Placental epithelial cell (primary cell): ENCODE results near the gene HOTAIR. TPM values are rescaled to one million over a fixed set of nuclear protein-coding genes. Genes with fewer than 3 reads are reported as not detected.

Experiments used
- small RNA-seq: library from RNA; depleted of rRNA; stranded (forward); fragments of <200 nt; gene quantifications from one replicate; pipeline ENCODE3, GENCODE V24; 2012
- total RNA-seq: library from RNA; depleted of rRNA; stranded (reverse); fragments of >200 nt; gene quantifications from 2 replicates; pipeline ENCODE4 v1.2.3, GENCODE V29; 2012

Gene HOTAIR
- total RNA-seq: not detected in 2 replicates

GRCh38 chr12:53974084-53975063, at the start of gene HOTAIR:
Gene HOTAIR (minus strand): TSS chr12:53974954.

GRCh38 chr12:54000116-54001114, 25.7 kb upstream of the HOTAIR start, which contains the start of gene HOXC9:
Gene HOXC9 (plus strand): TSS chr12:54000161. CDS start chr12:54000189, 28 bp downstream.

GRCh38 chr12:53984901-53985691, 10.3 kb upstream of the HOTAIR start, which contains the start of gene HOXC10:
Gene HOXC10 (plus strand): TSS chr12:53985146. CDS start chr12:53985260, 114 bp downstream.

GRCh38 chr12:53972722-53973235, 2.0 kb downstream of the HOTAIR start, which contains the start of gene HOXC11:
Gene HOXC11 (plus strand): TSS chr12:53973126. CDS start chr12:53973242, 116 bp downstream.

GRCh38 chr12:53954694-53955035, 20.1 kb downstream of the HOTAIR start, which contains the start of gene HOXC12:
Gene HOXC12 (plus strand): TSS chr12:53954903. CDS start chr12:53954930, 27 bp downstream.

GRCh38 chr12:53938326-53939140, 36.2 kb downstream of the HOTAIR start, which contains the start of gene HOXC13:
Gene HOXC13 (plus strand): TSS chr12:53938831. CDS start chr12:53938907, 76 bp downstream.

Small RNAs within 50 kb of the gene (small RNA-seq; reads per million reads assigned to genes)
- gene AC012531.3 (not detected), gene AC012531.4 (not detected), gene MIR196A2 (not detected), gene RF01905 (not detected), gene RF01906 (not detected)

Other genes starting within 250 kb of the HOTAIR start
- 129 and 188 TPM in 2 replicates for gene CALCOCO1, start 247.5 kb downstream of the HOTAIR start, total RNA-seq
- gene CISTR, start 223.0 kb downstream of the HOTAIR start, total RNA-seq: not detected in 2 replicates
- gene HOXC13, start 36.1 kb downstream of the HOTAIR start, total RNA-seq: 0.11 TPM in 1 of 2 replicates, not detected in the other
- not detected in 2 replicates for gene HOXC12, start 20.1 kb downstream of the HOTAIR start, total RNA-seq
- gene HOXC11, start 1.8 kb downstream of the HOTAIR start, total RNA-seq: not detected in 2 replicates
- gene HOXC10, start 10.2 kb upstream of the HOTAIR start, total RNA-seq: not detected in 2 replicates
- 0.65 TPM in 1 of 2 replicates, not detected in the other for gene HOXC9, start 25.2 kb upstream of the HOTAIR start, total RNA-seq
- 0.11 TPM in 1 of 2 replicates, not detected in the other for gene HOXC8, start 34.0 kb upstream of the HOTAIR start, total RNA-seq
- gene HOXC6, start 53.5 kb upstream of the HOTAIR start, total RNA-seq: 0.11 and 1.2 TPM in 2 replicates
- 0.22 and 0.79 TPM in 2 replicates for gene HOXC5, start 58.1 kb upstream of the HOTAIR start, total RNA-seq
- 0.43 and 2.0 TPM in 2 replicates for gene HOXC4, start 78.9 kb upstream of the HOTAIR start, total RNA-seq
- 35.7 and 45.1 TPM in 2 replicates for gene SMUG1, start 214.0 kb upstream of the HOTAIR start, total RNA-seq